ENCODE measurements around the gene NYAP1.

DNA sequence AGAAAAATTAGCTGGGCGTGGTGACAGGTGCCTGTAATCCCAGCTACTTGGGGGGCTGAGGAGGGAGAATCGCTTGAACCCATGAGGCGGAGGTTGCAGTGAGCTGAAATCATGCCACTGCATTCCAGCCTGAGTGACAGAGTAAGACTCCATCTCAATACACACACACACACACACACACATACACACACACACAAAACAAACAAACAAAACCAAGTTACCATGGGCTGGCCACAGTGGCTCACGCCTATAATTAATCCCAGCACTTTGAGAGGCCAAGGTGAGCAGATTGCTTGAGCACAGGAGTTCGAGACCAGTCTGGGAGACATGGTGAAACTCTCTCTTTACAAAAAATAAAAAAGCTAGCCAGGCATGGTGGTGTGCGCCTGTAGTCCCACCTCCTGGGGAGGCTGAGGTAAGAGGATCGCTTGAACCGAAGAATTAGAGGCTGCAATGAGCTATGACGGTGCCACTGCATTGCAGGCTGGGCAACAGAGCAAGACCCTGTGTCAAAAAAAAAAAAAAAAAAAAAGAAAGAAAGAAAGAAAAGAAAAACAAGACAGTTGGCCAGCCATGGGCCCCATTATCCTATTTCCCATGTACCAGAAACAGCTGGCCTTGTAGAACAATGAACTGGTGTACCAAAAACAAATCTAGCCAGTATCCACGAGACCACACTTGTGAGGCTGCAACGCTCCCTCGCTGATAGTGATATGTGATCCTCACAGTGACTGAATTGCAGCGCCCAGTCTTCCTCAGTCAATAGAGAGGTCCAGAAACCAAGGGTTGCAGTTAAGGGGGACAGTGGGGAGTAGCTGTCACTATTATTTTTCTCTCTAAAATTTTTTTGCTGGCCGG, 48.7 kb downstream of the NYAP1 start:
- TF ChIP-seq CTCF (IDR thresholded peaks at IDR 0.05) (no peak), POLR2A (IDR thresholded peaks at IDR 0.05) (no peak), POLR2AphosphoS5 (IDR thresholded peaks at IDR 0.05) (no peak)

Data from transverse colon (tissue), 4 donors.